Gastroesophageal sphincter (tissue), 4 donors: ENCODE measurements around the gene VSTM2B. TPM values are rescaled to one million over a fixed set of nuclear protein-coding genes. Genes with fewer than 3 reads are reported as not detected.

Source experiments
- ATAC-seq: fragments of 150-250 bp; one replicate; pipeline ENCODE4 v1.9.1; 2016; ENCODE audit warnings: mild to moderate bottlenecking, moderate library complexity
- H3K27ac ChIP-seq, 4 donors: fragments of 200-600 bp; sonication (generic) in 3 of 4; 1 replicate in 3 of 4; 2 replicates in 1 of 4; pipeline ENCODE4 v1.5.1; 2016 to 2019
- H3K27me3 ChIP-seq: fragments of 200-600 bp; sonication (generic); one replicate; pipeline ENCODE4 v1.5.1; 2019
- H3K36me3 ChIP-seq, 2 donors: fragments of 200-600 bp; sonication (generic); one replicate each; pipeline ENCODE4 v1.5.1; 2019; ENCODE audit warnings: control low read depth in 1 of 2
- H3K4me1 ChIP-seq, 3 donors: fragments of 200-600 bp; sonication (generic); 1 replicate in 2 of 3; 2 replicates in 1 of 3; pipeline ENCODE4 v1.5.1; 2016 to 2019; ENCODE audit warnings: control low read depth in 2 of 3
- H3K4me3 ChIP-seq, 2 donors: fragments of 200-600 bp; sonication (generic); one replicate each; pipeline ENCODE4 v1.5.1; 2019; ENCODE audit warnings: mild to moderate bottlenecking in 1 of 2, moderate library complexity in 1 of 2
- H3K9me3 ChIP-seq, 3 donors: fragments of 200-600 bp; sonication (generic); one replicate each; pipeline ENCODE4 v1.5.1; 2017 to 2019; ENCODE audit warnings: control low read depth in 2 of 3
- CTCF ChIP-seq, 4 experiments: fragments of 200-600 bp in 2 of 4; fragments of 450-650 bp in 2 of 4; sonication (generic) in 1 of 4; IDR thresholded peaks; one replicate each; pipeline ENCODE4 v1.5.1; 2017 to 2019; ENCODE audit warnings: antibody characterized with exemption in 4 of 4, mild to moderate bottlenecking in 2 of 4, moderate library complexity in 2 of 4
- EP300 ChIP-seq: sonication (generic); formaldehyde crosslinking; IDR thresholded peaks from one replicate; pipeline ENCODE4 v1.6.1; 2017; ENCODE audit warnings: antibody characterized with exemption, mild to moderate bottlenecking
- POLR2A ChIP-seq, 2 donors: fragments of 450-650 bp; IDR thresholded peaks; one replicate each; pipeline ENCODE4 v1.6.1; 2017; ENCODE audit warnings: antibody characterized with exemption in 2 of 2, mild to moderate bottlenecking in 2 of 2, moderate library complexity in 1 of 2
- POLR2AphosphoS5 ChIP-seq: sonication (generic); formaldehyde crosslinking; IDR thresholded peaks from one replicate; pipeline ENCODE4 v1.6.1; 2017; ENCODE audit warnings: antibody characterized with exemption
- WGBS, 2 donors: methylation state at CpG; one replicate each; pipeline ENCODE4 v1.1.5; 2018; ENCODE audit warnings: low coverage in 1 of 2; 5-methylcytosine and 5-hydroxymethylcytosine counted together
- total RNA-seq, 4 donors: library from RNA; depleted of rRNA; stranded (reverse); fragments of >200 nt; gene quantifications; one replicate each; pipeline ENCODE4 v1.1.0, GENCODE V29; 2016

VSTM2B gene
- total RNA-seq, 4 donors from 2014 or later, result 0.40 TPM; not detected in 3

- Histone ChIP-seq H3K4me1 (no peaks in the 10 kb centered on the region), H3K36me3 (no peaks in the 10 kb centered on the region), H3K9me3 (no peaks in the 10 kb centered on the region), H3K27me3 (peaks cover 18% of the 10 kb centered on the region), H3K4me3 (no peak overlapping the region), H3K27ac (no peak overlapping the region)
- 85% methylated on average over 3 to 6 of the region's 8 CpGs for WGBS, 2 donors
- TF ChIP-seq POLR2AphosphoS5 (no peak), EP300 (no peak), POLR2A (IDR thresholded peaks at IDR 0.05) (no peak), CTCF (IDR thresholded peaks at IDR 0.05) (no peak)
- no peak for ATAC-seq
Observed at GRCh38 chr19:29545866-29546582, 20.2 kb downstream of the VSTM2B start.

GRCh38 chr19:29546583-29547190, 20.9 kb downstream of the VSTM2B start:
- Histone ChIP-seq H3K4me3 (no peak overlapping the region), H3K27ac (no peak overlapping the region), H3K4me1 (no peaks in the 10 kb centered on the region), H3K9me3 (no peaks in the 10 kb centered on the region), H3K27me3 (peaks cover 20% of the 10 kb centered on the region), H3K36me3 (no peaks in the 10 kb centered on the region)
- 51 to 83% methylated on average over 2 of the region's 10 CpGs for WGBS, 2 donors
- TF ChIP-seq POLR2AphosphoS5 (no peak), CTCF (IDR thresholded peaks at IDR 0.05) (no peak), POLR2A (IDR thresholded peaks at IDR 0.05) (no peak), EP300 (no peak)
- no peak for ATAC-seq

GRCh38 chr19:29547361-29547960, 21.7 kb downstream of the VSTM2B start:
- 74 to 75% methylated on average over 5 to 7 of the region's 7 CpGs for WGBS, 2 donors
- no peak for ATAC-seq
- H3K27me3 ChIP-seq, result peaks cover 27% of the 10 kb centered on the region
- H3K4me1 ChIP-seq, result no peaks in the 10 kb centered on the region
- H3K9me3 ChIP-seq, result peaks cover 0 to 1% (median 0%) of the 10 kb centered on the region in 3 donors
- H3K4me3 ChIP-seq, result no peak overlapping the region
- H3K36me3 ChIP-seq, result no peaks in the 10 kb centered on the region
- TF ChIP-seq POLR2AphosphoS5 (no peak), CTCF (IDR thresholded peaks at IDR 0.05) (no peak), EP300 (no peak), POLR2A (IDR thresholded peaks at IDR 0.05) (no peak)
- no peak overlapping the region for H3K27ac ChIP-seq

- TF ChIP-seq POLR2AphosphoS5 (no peak), EP300 (no peak), POLR2A (IDR thresholded peaks at IDR 0.05) (no peak), CTCF (IDR thresholded peaks at IDR 0.05) (no peak)
- ATAC-seq, result no peak
- 46 to 80% methylated on average over 2 to 7 of the region's 8 CpGs for WGBS, 2 donors
- Histone ChIP-seq H3K4me3 (no peak overlapping the region), H3K36me3 (no peaks in the 10 kb centered on the region), H3K4me1 (no peaks in the 10 kb centered on the region), H3K9me3 (peaks cover 0 to 6% (median 0%) of the 10 kb centered on the region in 3 donors), H3K27me3 (peaks cover 27% of the 10 kb centered on the region), H3K27ac (no peak overlapping the region)
Observed at GRCh38 chr19:29547981-29548380, 22.2 kb downstream of the VSTM2B start.
